HCT116 (cell line): ENCODE results near the gene TRIM37.

Source experiments
- CTCF ChIP-seq, 3 experiments: fragments of 200-600 bp in 1 of 3; sonication (generic) in 1 of 3; IDR thresholded peaks in 2 of 3; conservative IDR thresholded peaks in 1 of 3; 2 replicates each; pipeline ENCODE4 v1.5.1; 2012 to 2017; ENCODE audit warnings: low read depth in 2 of 3, low read length in 2 of 3, antibody characterized with exemption in 1 of 3, borderline replicate concordance in 1 of 3, control low read depth in 1 of 3, mild to moderate bottlenecking in 1 of 3, mixed read lengths in 1 of 3, mixed run types in 1 of 3, moderate library complexity in 1 of 3; ENCODE audit not compliant: insufficient read depth in 1 of 3
- REST ChIP-seq: IDR thresholded peaks from 2 replicates; pipeline ENCODE4 v1.6.1; 2012; ENCODE audit warnings: low read depth
- TF ChIP-seq, protein P1 (sequence below): IDR thresholded peaks from 2 replicates; pipeline ENCODE4 v1.6.1; 2011; ENCODE audit warnings: mild to moderate bottlenecking, low read length, moderate library complexity; ENCODE audit not compliant: insufficient replicate concordance; ENCODE audit errors: extremely low read depth

DNA sequence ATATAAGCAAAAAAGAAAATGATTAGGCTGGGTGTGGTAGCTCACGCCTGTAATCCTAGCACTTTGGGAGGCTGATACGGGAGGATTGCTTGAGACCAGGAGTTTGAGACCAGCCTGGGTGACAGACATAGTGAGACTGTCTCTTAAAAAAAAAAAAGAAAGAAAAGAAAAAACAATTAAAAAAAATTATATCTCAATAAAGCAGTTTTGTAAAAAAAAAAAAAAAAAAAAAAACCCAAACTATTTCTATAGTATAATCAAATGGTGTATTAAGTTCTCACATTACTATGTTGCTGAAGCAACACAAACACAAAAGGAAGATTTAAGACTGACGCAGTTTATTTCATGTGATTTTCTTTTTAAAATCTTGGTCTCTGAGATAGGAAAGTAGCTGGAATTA, 140.5 kb downstream of the TRIM37 start:
- TF ChIP-seq, protein P1, sequence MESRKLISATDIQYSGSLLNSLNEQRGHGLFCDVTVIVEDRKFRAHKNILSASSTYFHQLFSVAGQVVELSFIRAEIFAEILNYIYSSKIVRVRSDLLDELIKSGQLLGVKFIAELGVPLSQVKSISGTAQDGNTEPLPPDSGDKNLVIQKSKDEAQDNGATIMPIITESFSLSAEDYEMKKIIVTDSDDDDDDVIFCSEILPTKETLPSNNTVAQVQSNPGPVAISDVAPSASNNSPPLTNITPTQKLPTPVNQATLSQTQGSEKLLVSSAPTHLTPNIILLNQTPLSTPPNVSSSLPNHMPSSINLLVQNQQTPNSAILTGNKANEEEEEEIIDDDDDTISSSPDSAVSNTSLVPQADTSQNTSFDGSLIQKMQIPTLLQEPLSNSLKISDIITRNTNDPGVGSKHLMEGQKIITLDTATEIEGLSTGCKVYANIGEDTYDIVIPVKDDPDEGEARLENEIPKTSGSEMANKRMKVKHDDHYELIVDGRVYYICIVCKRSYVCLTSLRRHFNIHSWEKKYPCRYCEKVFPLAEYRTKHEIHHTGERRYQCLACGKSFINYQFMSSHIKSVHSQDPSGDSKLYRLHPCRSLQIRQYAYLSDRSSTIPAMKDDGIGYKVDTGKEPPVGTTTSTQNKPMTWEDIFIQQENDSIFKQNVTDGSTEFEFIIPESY: no peak
- TF ChIP-seq REST: no peak
- no peak for TF ChIP-seq CTCF (IDR thresholded peaks at IDR 0.05 in 2 of 3, conservative IDR thresholded peaks at IDR 0.05 in 1 of 3; ENCODE audit: borderline replicate concordance in 1 of 3, insufficient read depth in 1 of 3, low read depth in 2 of 3, low read length in 2 of 3)
